Activated CD8-positive, alpha-beta T cell treated with anti-CD3 and anti-CD28 coated beads for 36 hours (primary cell): ENCODE measurements around the gene SERGEF. TPM values are rescaled to one million over a fixed set of nuclear protein-coding genes. Genes with fewer than 3 reads are reported as not detected.

Source experiments
- ATAC-seq: fragments of 200-7000 bp; cut with Tn5 transposase; one replicate; pipeline ENCODE4 v1.10.0; 2021; ENCODE audit warnings: mild to moderate bottlenecking, moderate library complexity
- CTCF ChIA-PET: fragments of 350-600 bp; sonication (Branson Sonifier 250); formaldehyde crosslinking; loops from one replicate; lab custom pipeline; 2021; ENCODE audit warnings: antibody characterized with exemption; lab: Charles Lee
- POLR2A ChIA-PET: fragments of 350-600 bp; sonication (Branson Sonifier 250); formaldehyde crosslinking; loops from one replicate; lab custom pipeline; 2021; ENCODE audit warnings: antibody characterized with exemption; lab: Charles Lee
- DNase-seq: peaks from one replicate; pipeline ENCODE4 v3.0.0-alpha.2; 2020
- H3K27ac Mint-ChIP-seq: one replicate; pipeline ENCODE4 v1.8.0; 2021; ENCODE audit warnings: mild to moderate bottlenecking, mixed read lengths
- H3K27me3 Mint-ChIP-seq: one replicate; pipeline ENCODE4 v1.8.0; 2021; ENCODE audit warnings: mixed read lengths
- H3K36me3 Mint-ChIP-seq: one replicate; pipeline ENCODE4 v1.8.0; 2021; ENCODE audit warnings: low read depth, mixed read lengths
- H3K4me1 Mint-ChIP-seq: one replicate; pipeline ENCODE4 v1.8.0; 2021; ENCODE audit warnings: low read depth, mixed read lengths
- H3K4me3 Mint-ChIP-seq: one replicate; pipeline ENCODE4 v1.8.0; 2021; ENCODE audit warnings: mild to moderate bottlenecking, moderate library complexity, mixed read lengths
- H3K9me3 Mint-ChIP-seq: one replicate; pipeline ENCODE4 v1.8.0; 2021; ENCODE audit warnings: mixed read lengths
- intact Hi-C: fragments of 100-400 bp; cut with micrococcal nuclease; formaldehyde crosslinking; loops from one replicate; pipeline ENCODE4 v1.10.0; 2022
- total RNA-seq, 2 experiments: library from RNA; stranded (reverse); gene quantifications; one replicate each; pipeline ENCODE4 v1.2.3, GENCODE V29; 2021
- TF ChIP-seq, protein P1 (sequence below): fragments of 200-600 bp; IDR thresholded peaks from one replicate; pipeline ENCODE4 v1.8.0; 2022; ENCODE audit warnings: antibody characterized with exemption, mild to moderate bottlenecking

SERGEF gene
- total RNA-seq, 2 experiments from 2014 or later, result 56.2 to 64.4 TPM

DNA sequence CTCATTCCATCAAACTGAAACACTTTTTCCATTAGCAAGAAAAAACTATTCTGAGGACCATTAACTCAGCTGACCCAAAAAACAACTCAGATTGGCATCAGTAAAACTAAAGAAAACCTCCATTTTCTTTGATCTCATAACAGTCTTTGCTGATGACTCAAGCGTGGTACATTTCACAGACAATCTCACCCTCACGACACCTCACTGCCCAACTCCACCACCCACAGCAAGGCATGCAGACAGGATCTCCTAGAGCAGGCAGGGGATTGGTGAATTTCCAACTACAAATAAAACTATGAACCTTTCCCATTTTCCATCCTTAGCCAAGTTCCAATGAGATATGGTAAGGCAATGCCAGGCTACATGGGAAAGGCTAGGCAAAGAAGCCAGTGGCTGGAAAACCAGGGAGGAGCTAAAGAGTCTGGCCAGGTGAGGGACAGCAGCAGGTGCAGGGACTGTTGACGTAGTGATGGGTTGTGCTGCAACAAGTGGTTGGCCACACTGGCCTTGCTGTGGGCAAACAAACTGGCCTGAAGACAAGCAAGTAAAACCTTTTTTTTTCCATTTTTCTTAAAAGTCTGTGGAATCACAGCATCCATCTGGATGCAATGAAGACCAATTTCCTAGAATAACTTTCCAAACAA is 97.2 kb downstream of the SERGEF start:
- Mint-ChIP-seq H3K36me3 (peaks cover 22% of the 10 kb centered on the region), H3K27ac (no peak overlapping the region), H3K4me1 (peaks cover 4% of the 10 kb centered on the region), H3K27me3 (no peaks in the 10 kb centered on the region), H3K4me3 (no peak overlapping the region), H3K9me3 (no peaks in the 10 kb centered on the region)
- ATAC-seq, result peak; percentile 47
- DNase-seq, result peak; percentile 16
- intact Hi-C loops, result no loop called here
- TF ChIP-seq, protein P1, sequence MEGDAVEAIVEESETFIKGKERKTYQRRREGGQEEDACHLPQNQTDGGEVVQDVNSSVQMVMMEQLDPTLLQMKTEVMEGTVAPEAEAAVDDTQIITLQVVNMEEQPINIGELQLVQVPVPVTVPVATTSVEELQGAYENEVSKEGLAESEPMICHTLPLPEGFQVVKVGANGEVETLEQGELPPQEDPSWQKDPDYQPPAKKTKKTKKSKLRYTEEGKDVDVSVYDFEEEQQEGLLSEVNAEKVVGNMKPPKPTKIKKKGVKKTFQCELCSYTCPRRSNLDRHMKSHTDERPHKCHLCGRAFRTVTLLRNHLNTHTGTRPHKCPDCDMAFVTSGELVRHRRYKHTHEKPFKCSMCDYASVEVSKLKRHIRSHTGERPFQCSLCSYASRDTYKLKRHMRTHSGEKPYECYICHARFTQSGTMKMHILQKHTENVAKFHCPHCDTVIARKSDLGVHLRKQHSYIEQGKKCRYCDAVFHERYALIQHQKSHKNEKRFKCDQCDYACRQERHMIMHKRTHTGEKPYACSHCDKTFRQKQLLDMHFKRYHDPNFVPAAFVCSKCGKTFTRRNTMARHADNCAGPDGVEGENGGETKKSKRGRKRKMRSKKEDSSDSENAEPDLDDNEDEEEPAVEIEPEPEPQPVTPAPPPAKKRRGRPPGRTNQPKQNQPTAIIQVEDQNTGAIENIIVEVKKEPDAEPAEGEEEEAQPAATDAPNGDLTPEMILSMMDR, result no peak
- ChIA-PET POLR2A (interaction anchor here (1.0 kb wide), 1 partner anchor 8 kb away, joined by 3 read pairs; no protein-coding TSS in a partner anchor), CTCF (interaction anchor here (1.1 to 1.7 kb wide), 2 partner anchors 17 to 184 kb away, joined by 3 to 5 read pairs; no protein-coding TSS in a partner anchor)

DNA sequence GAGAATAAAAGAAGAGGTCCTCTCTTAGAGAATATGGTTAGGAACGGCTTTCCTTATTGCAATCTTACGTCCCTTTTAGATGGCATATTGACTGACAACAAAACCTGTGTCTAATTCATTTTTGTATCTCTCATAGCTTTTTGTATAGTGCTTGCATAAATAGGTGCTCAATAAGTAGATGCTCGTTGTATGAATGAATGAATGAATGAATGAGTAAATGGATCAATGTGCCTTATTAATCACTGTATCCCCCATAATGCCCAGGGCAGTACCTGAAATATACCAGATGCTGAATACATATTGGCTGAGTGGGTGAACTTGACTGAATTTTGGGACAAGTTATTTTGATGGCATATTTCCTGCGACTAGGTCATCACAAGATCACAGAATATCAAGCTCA is 97.9 kb downstream of the SERGEF start:
- TF ChIP-seq, protein P1, result no peak
- DNase-seq, result no peak
- no peak for ATAC-seq
- Mint-ChIP-seq H3K27me3 (no peaks in the 10 kb centered on the region), H3K4me3 (no peak overlapping the region), H3K9me3 (no peaks in the 10 kb centered on the region), H3K36me3 (peaks cover 23% of the 10 kb centered on the region), H3K27ac (no peak overlapping the region), H3K4me1 (peaks cover 4% of the 10 kb centered on the region)
- CTCF ChIA-PET, result interaction anchor here (1.7 kb wide), 1 partner anchor 184 kb away, joined by 5 read pairs; no protein-coding TSS in a partner anchor
- POLR2A ChIA-PET, result interaction anchor here (1.0 kb wide), 1 partner anchor 9 kb away, joined by 3 read pairs; no protein-coding TSS in a partner anchor
- intact Hi-C loops, result no loop called here

DNA sequence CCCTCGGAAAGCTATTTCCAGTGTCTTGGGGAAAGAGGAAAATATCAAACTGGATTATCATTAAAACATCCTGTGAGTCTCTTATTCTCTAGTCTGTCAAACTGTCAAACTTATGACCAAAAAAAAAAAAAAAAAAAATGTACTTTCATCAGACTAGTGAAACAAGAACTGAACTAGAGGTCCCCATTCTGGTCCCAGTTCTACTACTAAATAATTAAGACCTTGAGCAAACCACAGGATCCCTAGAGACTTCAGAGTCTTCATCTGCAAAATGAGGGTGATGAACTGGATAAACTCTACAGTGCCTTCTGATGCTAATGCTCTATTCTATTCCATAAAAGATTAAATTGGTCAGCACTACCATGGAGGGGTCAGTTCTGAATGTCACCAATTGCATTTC is 105.8 kb downstream of the SERGEF start:
- Mint-ChIP-seq H3K4me1 (no peaks in the 10 kb centered on the region), H3K36me3 (peaks cover 15% of the 10 kb centered on the region), H3K27ac (no peak overlapping the region), H3K4me3 (no peak overlapping the region), H3K27me3 (no peaks in the 10 kb centered on the region), H3K9me3 (no peaks in the 10 kb centered on the region)
- ATAC-seq (no peak), DNase-seq (no peak)
- POLR2A ChIA-PET, result no interaction called here
- CTCF ChIA-PET, result interaction anchor here (1.4 kb wide), 1 partner anchor 176 kb away, joined by 3 read pairs; no protein-coding TSS in a partner anchor
- TF ChIP-seq, protein P1, result no peak
- intact Hi-C loops, result no loop called here

DNA sequence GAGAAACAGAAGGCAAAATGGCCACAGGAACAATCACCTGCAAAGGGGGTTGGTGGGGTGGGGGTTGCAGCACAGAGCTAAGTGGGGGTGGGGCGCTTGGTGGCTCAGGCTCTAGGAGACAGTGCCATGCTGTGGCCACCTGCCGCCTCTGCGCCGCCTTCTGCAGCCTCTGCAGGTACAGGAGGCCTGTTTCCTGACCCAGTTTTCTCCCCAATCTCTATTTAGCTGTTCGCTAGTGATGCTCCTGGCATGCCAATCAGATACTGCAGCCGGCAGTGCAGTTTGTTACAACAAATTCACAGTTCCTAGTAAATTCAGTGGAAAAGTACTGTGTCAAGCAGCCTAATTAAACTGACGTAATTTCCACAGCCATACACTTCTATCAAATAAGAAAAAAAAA is 106.4 kb downstream of the SERGEF start:
- DNase-seq (peak; percentile 13), ATAC-seq (no peak)
- CTCF ChIA-PET, result interaction anchor here (0.8 kb wide), 1 partner anchor 175 kb away, joined by 5 read pairs; no protein-coding TSS in a partner anchor
- Mint-ChIP-seq H3K36me3 (peaks cover 10% of the 10 kb centered on the region), H3K4me3 (no peak overlapping the region), H3K9me3 (no peaks in the 10 kb centered on the region), H3K27ac (no peak overlapping the region), H3K4me1 (no peaks in the 10 kb centered on the region), H3K27me3 (no peaks in the 10 kb centered on the region)
- TF ChIP-seq, protein P1, result no peak
- intact Hi-C loops, result no loop called here
- POLR2A ChIA-PET, result interaction anchor here (1.0 kb wide), 1 partner anchor 16 kb away, joined by 3 read pairs; no protein-coding TSS in a partner anchor

DNA sequence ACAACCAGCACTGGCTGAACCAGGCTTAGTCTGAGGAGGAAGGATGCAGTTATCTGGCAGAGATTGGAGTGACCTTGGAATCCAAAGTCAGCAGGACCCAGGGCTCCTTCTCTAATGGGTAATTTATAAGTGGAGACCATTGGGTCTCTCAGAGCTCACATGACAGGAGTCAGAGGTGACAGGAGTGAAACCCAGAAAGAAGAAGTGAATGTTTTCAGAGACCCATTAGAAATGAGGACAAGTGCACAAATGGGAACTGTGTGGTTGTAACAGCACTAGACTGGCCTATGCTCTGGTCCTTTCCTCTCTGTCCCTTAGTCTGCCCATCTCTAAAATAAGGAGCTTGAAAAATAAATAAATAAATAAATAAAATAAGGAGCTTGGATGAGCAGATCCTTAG is 107.4 kb downstream of the SERGEF start:
- Mint-ChIP-seq H3K4me1 (no peaks in the 10 kb centered on the region), H3K36me3 (peaks cover 11% of the 10 kb centered on the region), H3K27ac (no peak overlapping the region), H3K9me3 (no peaks in the 10 kb centered on the region), H3K4me3 (no peak overlapping the region), H3K27me3 (no peaks in the 10 kb centered on the region)
- ATAC-seq, result no peak
- ChIA-PET CTCF (interaction anchor here (0.8 to 0.9 kb wide), 2 partner anchors 76 to 174 kb away, joined by 4 to 5 read pairs; no protein-coding TSS in a partner anchor), POLR2A (interaction anchor here (1.0 kb wide), 1 partner anchor 17 kb away, joined by 3 read pairs; no protein-coding TSS in a partner anchor)
- intact Hi-C loops, result no loop called here
- no peak for DNase-seq
- TF ChIP-seq, protein P1, result no peak
